Measurements from ENCODE around the gene HYAL2.
"Not testable (repeated sequence)": the region's sequence is repeated elsewhere in the genome, so short reads cannot be mapped to it uniquely, and the experiment has no call there.

HYAL2 gene

DNA sequence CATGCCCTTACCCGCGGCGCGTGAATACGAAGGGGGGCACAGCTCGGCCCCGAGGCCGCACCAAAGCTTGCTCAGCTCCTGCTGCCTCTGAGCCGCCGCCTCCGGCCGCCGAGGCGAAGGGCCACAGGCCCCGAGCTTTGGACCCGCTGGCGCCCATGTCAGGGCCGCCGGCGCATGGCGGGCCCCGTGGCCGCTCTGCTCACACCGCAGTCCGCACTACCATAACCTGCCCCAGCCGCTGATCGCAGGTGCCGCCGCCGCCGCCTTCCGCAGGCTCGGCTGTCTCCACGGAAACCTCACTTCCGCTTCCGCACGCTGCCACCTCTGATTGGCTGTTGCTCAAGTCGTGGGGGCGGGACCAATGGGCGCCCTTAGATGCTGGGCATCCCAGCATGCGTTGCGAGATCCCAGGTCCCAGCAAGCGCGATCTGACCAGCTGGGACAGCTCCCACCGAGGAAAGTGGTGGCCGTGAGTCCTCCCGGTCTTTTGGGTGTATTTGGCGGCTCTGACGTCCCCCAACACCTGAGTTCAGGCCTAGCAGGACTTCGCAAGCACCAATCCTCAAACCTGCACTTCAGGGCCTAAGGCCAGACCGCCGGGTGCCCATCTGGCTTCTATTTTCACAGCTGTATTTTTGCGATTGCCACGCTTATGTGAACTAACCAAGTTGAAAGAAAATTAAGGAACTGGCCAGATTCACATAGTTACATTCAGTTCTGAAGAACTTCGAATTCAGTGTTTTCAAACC is 5.6 kb upstream of the HYAL2 start, which contains the start of gene TUSC2:
Gene TUSC2 (minus strand): TSS at position 281 of the 749 bp plus-strand sequence. CDS start 124 bp downstream, at position 157.
- DNase-seq = peak; percentile 96

DNA sequence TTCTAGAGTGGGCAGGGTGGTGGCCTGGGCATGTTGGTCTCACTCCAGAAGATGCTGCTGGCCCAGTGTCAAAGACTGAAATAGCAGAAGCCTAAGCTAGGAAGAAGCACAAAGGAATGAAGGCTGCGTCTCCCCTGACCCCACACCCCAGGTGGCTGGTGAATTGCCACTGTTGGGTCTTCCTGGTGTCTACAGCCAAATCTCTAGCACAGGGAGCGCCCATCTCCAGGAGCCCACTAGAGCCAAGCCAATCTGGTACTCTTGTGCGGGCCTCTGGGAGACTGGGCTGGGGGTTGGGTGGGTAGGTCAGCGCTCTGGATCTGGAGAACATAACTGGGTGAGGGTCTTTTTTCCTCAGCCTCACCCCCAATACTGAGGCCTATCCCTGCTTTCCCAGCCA is 4.6 kb upstream of the HYAL2 start:
- no peak for DNase-seq

- no peak for DNase-seq
Measured at GRCh38 chr3:50326182-50326541, 3.6 kb upstream of the HYAL2 start.

- DNase-seq = no peak
Measured at GRCh38 chr3:50325497-50326181, 3.1 kb upstream of the HYAL2 start.

DNA sequence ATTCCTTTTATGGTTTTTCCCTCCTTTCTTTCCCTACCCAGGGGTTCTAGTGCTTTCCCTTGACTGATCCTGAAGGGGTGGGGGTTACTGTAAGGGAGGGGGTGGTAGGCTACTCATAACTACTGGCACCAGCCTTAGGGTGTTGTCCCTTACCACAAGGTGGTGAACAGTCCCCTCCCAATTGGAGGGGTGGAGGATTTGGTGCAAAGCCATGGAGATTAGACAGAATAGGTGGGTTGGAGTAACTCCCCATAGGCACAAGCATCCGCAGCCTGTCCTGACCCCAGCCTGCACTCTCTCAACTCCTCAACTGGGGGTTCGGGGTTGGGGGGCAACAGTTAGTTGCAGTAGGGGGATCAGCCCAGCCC is 2.6 kb upstream of the HYAL2 start:
- DNase-seq = no peak

DNA sequence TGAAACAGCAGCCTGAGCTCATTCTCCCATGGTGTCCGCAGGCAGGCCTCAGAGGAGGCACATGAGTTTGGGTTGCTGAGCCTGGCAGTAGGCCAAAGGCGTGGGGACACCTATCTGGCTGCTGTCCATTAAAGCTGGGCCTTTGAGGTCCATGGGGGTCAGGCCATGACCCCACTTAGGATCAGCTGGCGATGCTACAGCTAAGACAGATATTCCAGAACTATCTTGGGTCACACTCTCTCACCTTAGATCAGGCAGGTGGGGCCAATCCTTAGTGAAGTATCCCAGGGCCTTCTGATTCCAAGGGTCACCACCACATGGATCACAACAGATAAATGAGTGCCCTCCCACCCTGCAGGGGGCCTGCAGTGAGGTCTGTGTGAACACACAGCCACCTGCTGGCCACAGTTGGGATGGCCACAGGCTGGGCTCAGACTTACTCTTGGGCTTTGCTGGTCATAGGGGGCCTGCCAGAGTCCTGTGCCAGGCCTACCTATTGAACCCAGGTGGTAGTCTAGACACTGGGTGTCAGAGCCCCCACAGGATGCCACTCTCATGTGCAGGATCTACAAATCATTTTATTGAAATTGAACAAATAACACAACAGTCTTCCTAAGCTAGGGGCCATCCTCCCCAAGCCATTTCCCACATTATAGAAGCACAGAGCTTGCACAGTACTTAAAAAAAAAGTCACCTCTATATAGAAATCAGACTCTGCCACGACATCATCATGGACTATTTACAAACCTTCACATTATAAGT is 2.0 kb upstream of the HYAL2 start:
- DNase-seq = peak; percentile 85

GRCh38 chr3:50323614-50324199 is 1.2 kb upstream of the HYAL2 start:
- no peak for DNase-seq

DNA sequence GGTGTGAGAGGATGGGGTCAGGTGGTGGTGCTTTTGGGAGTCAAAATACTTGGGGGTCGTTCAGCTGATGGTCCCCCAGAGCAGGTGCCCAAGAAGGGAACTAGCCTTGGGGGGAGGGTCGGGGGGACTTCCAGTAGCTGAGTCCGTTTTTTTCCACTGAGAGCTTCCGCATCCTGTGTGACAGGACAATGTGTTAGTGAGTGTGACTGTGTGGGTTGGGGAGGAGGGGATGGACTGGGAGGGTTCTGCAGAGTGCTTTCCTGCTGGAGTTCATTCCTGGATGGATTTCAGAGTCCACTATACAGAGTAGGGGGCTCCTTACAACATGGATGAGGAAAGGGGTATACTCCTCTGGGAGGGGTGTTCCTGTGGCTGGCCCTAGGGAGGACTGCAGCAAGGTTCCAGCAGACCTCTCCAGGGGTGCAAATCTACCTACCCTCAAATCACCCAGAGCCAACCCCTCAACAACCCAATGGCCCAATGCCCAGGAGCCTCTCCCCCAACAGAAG is 601 bp upstream of the HYAL2 start:
- DNase-seq = no peak

DNA sequence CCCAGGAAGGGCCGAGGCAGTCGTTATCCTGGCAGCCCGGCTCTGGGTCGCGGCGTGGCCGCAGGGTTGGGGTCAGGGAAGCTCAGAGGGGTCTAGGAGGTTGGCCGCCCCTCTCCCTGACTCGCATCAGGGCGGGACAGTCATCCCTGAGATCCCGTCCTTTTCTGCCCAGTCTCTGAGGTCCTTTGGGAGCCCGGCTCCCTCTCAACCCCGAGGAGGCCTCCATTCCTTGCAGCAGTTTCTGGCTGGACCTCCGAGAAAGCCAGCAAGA is 495 bp downstream of the HYAL2 start:
- DNase-seq = no peak

- DNase-seq = peak; percentile 96
Measured at GRCh38 chr3:50321336-50322114, 1.0 kb downstream of the HYAL2 start.

- no peak for DNase-seq
Measured at GRCh38 chr3:50320853-50321335, 1.7 kb downstream of the HYAL2 start.

GRCh38 chr3:50319894-50320625 is 2.5 kb downstream of the HYAL2 start:
- DNase-seq = no peak

GRCh38 chr3:50319181-50319893 is 3.2 kb downstream of the HYAL2 start:
- DNase-seq = no peak

DNA sequence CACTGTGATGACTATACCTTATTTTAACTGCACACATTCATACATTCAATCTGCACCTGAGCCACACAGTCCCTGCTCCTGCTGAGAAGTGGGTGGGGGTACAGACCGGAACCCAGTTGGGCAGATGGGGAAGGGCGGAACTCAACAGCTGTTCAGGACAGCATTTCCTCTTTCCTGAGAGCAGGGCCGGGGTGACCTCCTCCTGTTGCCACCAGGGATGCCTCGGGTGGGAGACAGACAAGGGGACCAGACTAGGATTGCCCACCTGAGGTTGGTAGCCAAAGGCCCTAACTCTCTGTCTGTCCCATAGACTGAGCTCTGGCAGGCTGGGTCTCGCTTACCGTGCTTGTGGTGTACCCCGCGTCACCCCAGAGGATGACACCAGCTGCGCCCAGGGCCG is 3.9 kb downstream of the HYAL2 start:
- no peak for DNase-seq

DNA sequence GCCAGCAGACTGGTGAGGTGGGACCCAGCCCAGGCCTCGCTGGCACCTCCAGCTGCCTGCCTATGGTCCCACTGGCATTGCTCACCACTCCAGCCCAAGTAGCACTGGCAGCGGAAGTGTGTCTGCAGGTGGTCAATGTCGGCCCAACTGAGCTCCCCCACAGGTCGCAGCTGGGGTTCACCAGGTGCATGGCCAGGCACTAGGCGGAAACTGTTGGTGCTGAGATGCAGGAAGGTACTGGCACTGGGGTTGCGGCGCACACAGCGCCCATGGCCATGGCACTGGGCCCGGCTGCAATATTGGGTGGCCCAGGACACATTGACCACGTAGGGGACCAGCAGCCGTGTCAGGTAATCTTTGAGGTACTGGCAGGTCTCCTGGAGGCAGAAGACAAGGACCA is 4.4 kb downstream of the HYAL2 start:
- no peak for DNase-seq

GRCh38 chr3:50317300-50317699 is 5.2 kb downstream of the HYAL2 start:
- no peak for DNase-seq

DNA sequence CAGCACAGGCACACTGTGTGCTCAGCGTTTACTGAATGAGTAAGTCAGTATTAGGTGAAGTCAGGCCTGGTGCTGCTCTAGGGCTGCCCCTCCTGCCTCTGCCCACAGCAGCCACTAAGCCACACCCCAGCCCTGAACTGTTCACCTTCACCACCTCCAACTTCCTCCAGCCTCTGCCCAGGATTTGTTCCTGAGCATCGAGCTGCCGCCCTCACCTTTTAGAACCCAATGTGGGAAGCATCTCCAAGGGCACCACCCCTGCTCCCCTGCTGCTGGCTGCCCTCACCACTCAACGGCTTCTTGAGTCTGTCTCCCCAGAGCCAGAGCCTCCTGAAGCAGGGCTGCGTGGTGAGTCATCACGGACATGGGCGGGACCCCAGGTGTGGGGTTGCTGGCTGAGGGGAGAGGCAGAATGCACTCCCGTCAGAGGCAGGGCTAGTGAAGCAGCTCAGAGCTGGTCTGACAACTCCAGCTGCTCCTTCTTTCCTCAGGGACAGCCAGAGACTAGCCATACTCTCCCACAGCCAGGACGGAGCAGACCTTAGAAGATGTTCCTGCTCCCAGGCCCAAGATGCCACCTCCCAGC is 5.8 kb downstream of the HYAL2 start:
- peak; percentile 81 for DNase-seq

DNA sequence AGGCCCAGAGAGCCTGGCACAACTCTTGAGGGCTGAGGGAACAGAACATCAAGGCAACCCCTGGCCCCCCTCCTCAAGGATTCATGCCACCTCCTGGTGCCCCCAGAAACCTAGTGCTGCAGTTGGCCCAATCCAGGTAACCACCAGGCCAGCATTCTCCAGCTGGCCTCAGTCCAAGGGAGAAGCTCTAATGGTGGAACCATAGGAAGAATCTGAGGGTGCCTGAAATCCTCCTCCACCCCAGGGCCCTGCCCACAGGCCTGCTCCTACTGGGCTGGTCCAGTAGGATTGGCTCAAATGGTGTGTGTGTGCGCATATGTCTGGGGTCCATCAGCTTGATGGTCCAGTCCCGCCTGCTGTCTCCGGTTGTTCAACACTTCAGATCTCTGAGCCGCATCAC is 7.7 kb downstream of the HYAL2 start:
- no peak for DNase-seq

DNA sequence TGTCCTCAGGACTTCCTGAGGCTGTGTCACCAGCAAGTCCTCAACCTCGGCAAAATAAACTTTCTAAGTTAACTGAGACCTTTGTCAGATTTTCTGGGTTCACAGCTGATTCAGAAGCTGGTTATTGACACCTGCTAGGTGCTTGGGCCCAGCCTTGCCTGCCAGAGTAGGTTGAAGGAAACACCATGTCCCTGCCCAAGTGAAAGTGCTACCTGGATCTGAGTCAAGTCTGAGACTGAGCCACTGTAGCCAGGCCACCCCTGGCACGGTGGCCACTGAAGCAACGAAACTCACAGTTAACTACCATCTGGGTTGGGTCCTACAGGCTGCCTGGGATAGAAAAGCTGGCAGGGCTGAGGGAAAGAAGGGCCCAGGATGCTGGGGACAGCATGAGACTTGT is 8.2 kb downstream of the HYAL2 start:
- DNase-seq = no peak

DNA sequence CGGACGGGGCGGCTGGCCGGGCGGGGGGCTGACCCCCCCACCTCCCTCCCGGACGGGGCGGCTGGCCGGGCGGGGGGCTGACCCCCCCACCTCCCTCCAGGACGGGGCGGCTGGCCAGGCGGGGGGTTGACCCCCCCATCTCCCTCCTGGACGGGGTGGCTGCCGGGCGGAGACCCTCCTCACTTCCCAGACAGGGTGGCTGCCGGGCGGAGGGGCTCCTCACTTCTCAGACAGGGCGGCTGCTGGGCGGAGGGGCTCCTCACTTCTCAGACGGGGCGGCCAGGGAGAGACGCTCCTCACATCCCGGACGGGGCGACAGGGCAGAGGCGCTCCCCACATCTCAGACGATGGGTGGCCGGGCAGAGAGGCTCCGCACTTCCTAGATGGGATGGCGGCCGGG is 10.5 kb downstream of the HYAL2 start:
- not testable (repeated sequence) for DNase-seq

DNA sequence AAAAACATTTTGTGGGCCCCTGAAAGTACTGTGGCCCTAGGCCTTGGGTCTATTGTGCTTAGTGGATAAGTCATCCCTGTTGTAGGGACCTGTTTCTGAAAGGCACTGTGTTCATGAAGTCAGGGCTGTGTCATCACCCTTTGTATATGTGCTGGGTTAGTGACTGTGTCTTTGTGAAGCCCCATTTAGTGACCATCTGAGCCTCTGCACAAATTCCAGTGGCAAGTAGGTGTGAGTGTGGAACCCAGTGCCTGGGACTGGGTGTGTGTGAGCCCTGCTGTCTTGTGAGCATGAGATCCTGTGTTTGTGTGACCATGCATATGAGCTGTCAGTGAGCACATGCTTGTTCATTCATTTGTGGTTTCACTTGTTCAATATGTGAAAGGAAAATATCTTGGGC is 17.9 kb downstream of the HYAL2 start:
- DNase-seq = no peak
